ENCODE measurements around the gene SGK1. TPM values are rescaled to one million over a fixed set of nuclear protein-coding genes. Genes with fewer than 3 reads are reported as not detected.
A peak's percentile ranks its signal among the peaks of the same experiment; 100 is the strongest.

The SGK1 gene
- total RNA-seq, result 10 to 100 TPM; 67.3 to 97.5 TPM

DNA sequence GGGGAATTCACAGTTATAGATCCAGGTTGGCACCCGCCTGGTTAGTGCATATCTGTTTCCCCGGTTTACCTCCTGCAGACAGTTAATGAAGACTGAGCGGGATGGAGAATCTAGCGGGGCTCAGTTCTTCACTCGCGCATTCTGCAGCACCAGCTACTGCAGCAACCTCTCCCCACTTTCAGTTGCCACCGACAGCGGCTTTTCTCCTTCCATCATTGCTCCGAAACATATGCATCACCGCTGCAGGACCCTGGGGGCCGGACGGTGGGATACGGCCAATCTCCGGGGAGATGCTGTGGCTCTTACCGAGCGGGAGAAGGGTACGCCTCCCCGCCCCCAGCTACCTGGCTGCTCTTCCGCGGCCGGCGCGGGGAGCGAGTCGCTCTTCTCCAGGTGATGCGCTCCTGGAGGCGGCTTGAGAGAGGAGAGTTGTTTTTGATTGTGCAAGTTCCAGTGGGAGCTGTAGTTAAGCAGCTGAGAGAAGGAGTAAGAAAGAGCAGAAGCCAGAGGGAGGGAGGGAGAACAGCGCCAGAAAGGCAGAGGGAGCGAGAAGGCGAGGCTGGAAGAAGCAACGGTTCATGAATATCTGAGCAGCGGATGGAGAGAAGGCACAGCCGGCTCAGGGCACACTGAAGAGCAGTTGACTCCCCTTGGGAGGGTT is at the start of gene SGK1:
Gene SGK1, minus strand, starts transcription at position 642 of the 661 bp plus-strand sequence. CDS start 652 bp downstream, outside the sequence.
- H3K27ac ChIP-seq, result no peak within 1 kb of the TSS
- H3K4me1 ChIP-seq (ENCODE audit: control insufficient read depth in 1 of 2, low read depth in 2 of 2), result peaks cover 4 to 5% of the 10 kb centered on the region in 2 donors
- no peaks in the 10 kb centered on the region for H3K27me3 ChIP-seq (replicated peaks; ENCODE audit: insufficient read depth)
- H3K36me3 ChIP-seq, result no peaks in the 10 kb centered on the region
- peak within 1 kb of the TSS; percentile 80 for H3K4me3 ChIP-seq
- TF ChIP-seq, protein P1, sequence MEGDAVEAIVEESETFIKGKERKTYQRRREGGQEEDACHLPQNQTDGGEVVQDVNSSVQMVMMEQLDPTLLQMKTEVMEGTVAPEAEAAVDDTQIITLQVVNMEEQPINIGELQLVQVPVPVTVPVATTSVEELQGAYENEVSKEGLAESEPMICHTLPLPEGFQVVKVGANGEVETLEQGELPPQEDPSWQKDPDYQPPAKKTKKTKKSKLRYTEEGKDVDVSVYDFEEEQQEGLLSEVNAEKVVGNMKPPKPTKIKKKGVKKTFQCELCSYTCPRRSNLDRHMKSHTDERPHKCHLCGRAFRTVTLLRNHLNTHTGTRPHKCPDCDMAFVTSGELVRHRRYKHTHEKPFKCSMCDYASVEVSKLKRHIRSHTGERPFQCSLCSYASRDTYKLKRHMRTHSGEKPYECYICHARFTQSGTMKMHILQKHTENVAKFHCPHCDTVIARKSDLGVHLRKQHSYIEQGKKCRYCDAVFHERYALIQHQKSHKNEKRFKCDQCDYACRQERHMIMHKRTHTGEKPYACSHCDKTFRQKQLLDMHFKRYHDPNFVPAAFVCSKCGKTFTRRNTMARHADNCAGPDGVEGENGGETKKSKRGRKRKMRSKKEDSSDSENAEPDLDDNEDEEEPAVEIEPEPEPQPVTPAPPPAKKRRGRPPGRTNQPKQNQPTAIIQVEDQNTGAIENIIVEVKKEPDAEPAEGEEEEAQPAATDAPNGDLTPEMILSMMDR (IDR thresholded peaks at IDR 0.05), result no peak
- DNase-seq (ENCODE audit: low spot score), result no peak
- no peak for ATAC-seq (ENCODE audit: insufficient number of reproducible peaks, low FRiP score, low read depth)
- H3K9me3 ChIP-seq, result no peaks in the 10 kb centered on the region

DNA sequence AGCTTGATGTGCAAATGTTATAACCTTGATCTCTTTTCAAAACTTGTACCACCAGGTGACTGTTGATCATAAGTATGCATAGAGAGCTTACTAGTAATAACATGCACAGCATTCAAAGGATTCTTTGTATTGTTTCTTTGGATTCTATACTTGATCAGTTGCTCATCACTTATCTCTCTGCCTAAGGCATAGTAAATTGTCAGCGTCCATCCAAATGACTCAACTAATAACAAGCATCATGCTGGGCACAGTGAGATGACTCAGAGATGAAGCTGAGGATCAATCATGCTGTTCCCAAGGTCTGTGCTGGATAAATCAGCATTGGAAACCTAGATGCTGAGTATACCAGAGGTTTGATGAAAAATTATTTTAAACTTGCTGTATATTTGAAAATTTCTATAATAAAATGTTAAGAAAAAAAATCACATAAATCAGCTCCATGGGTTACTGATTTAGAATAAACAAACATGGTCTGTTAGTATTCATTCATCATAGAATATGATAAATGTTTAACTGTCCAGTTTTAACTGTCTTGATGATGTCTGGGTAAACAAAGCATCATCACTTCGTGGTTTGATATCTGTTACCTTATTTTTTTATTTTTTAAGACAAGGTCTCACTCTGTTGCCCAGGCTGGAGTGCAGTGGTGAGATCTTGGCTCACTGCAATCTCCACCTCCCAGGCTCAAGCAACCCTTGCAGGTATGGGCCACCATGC is 45.6 kb upstream of the SGK1 start:
- TF ChIP-seq, protein P1 (IDR thresholded peaks at IDR 0.05), result no peak
- DNase-seq (ENCODE audit: low spot score) (no peak), ATAC-seq (ENCODE audit: insufficient number of reproducible peaks, low FRiP score, low read depth) (no peak)
- Histone ChIP-seq H3K27ac (no peak overlapping the region), H3K27me3 (replicated peaks; ENCODE audit: insufficient read depth) (no peaks in the 10 kb centered on the region), H3K4me3 (no peak overlapping the region), H3K9me3 (no peaks in the 10 kb centered on the region), H3K36me3 (no peaks in the 10 kb centered on the region), H3K4me1 (ENCODE audit: control insufficient read depth in 1 of 2, low read depth in 2 of 2) (no peaks in the 10 kb centered on the region)

DNA sequence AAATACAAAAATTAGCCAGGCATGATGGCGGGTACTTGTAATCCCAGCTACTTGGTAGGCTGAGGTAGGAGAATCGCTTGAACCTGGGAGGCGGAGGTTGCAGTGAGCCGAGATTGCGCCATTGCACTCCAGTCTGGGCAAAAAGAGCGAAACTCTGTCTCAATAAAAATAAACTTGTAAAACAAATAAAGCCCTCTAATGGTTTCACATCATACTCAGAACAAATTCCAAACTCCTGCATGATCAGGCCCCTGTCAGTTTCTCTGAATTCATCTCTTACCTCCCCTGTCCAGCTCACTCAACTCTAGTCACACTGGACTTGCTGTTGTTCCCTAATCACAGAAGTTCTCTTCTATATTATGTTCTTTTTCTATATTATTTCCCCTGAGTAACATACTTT is 43.1 kb upstream of the SGK1 start:
- DNase-seq (ENCODE audit: low spot score), result no peak
- H3K27me3 ChIP-seq (replicated peaks; ENCODE audit: insufficient read depth), result no peaks in the 10 kb centered on the region
- no peaks in the 10 kb centered on the region for H3K9me3 ChIP-seq
- no peaks in the 10 kb centered on the region for H3K4me1 ChIP-seq (ENCODE audit: control insufficient read depth in 1 of 2, low read depth in 2 of 2)
- no peak overlapping the region for H3K4me3 ChIP-seq
- H3K27ac ChIP-seq, result no peak overlapping the region
- no peak for ATAC-seq (ENCODE audit: insufficient number of reproducible peaks, low FRiP score, low read depth)
- TF ChIP-seq, protein P1 (IDR thresholded peaks at IDR 0.05), result no peak
- H3K36me3 ChIP-seq, result no peaks in the 10 kb centered on the region

DNA sequence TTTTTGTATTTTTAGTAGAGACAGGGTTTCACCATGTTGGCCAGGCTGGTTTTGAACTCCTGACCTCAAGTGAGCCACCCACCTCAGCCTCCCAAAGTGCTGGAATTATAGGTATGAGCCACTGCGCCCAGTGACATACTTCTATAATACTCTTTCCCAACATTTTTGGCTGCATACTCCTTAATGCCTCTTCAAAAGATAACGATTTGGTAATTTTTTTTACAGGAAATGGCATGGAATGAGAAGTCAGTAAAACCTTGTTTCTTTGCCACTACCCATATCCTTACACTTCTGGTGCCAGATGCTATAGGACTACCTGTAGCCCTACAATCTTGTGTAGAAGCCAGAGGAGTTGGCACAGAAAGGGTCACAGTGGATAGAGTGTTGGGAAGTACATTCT is 41.4 kb upstream of the SGK1 start:
- ATAC-seq (ENCODE audit: insufficient number of reproducible peaks, low FRiP score, low read depth), result no peak
- H3K4me3 ChIP-seq, result no peak overlapping the region
- no peaks in the 10 kb centered on the region for H3K4me1 ChIP-seq (ENCODE audit: control insufficient read depth in 1 of 2, low read depth in 2 of 2)
- H3K27ac ChIP-seq, result no peak overlapping the region
- no peak for DNase-seq (ENCODE audit: low spot score)
- H3K9me3 ChIP-seq, result no peaks in the 10 kb centered on the region
- H3K36me3 ChIP-seq, result no peaks in the 10 kb centered on the region
- TF ChIP-seq, protein P1 (IDR thresholded peaks at IDR 0.05), result no peak
- no peaks in the 10 kb centered on the region for H3K27me3 ChIP-seq (replicated peaks; ENCODE audit: insufficient read depth)

DNA sequence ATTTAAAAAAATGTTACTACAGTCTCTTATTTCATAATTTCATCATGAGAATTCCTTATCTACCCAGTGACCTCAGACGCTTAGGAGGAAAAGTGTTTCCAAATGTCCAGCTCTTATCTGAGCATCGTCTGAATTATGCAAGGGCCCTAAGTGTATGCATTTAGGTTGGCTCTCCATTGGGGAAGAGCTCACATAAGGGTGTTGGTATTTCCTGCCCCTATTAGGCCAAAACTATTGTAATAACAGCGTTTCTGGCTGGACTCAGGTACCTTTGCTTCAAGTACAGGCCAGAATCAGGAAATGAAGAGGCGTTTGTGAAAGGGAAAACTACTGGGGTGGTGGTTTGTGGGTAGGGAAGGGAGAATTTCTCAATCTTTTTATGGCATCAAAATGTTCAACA is 40.4 kb upstream of the SGK1 start:
- H3K27ac ChIP-seq, result no peak overlapping the region

More for the DNA sequence above, 40.4 kb upstream of the SGK1 start:
- Histone ChIP-seq H3K4me3 (no peak overlapping the region), H3K4me1 (ENCODE audit: control insufficient read depth in 1 of 2, low read depth in 2 of 2) (no peaks in the 10 kb centered on the region), H3K27me3 (replicated peaks; ENCODE audit: insufficient read depth) (no peaks in the 10 kb centered on the region), H3K9me3 (no peaks in the 10 kb centered on the region), H3K36me3 (no peaks in the 10 kb centered on the region)
- ATAC-seq (ENCODE audit: insufficient number of reproducible peaks, low FRiP score, low read depth) (no peak), DNase-seq (ENCODE audit: low spot score) (no peak)
- TF ChIP-seq, protein P1 (IDR thresholded peaks at IDR 0.05), result no peak

Measured in thoracic aorta (tissue), 2 donors.